GM12878 (cell line): ENCODE data around the gene CCRL2. TPM values are rescaled to one million over a fixed set of nuclear protein-coding genes. Genes with fewer than 3 reads are reported as not detected.

Experiments used
- ATAC-seq: fragments of 200-7000 bp; cut with Tn5 transposase; 3 replicates; pipeline ENCODE4 v1.9.1; 2020; ENCODE audit warnings: mild to moderate bottlenecking, moderate library complexity
- BruUV-seq: library from RNA; stranded (reverse); fragments of 400-500 nt; replicated peaks from 2 replicates; lab custom pipeline; 2021; lab: Mats Ljungman, UMichigan
- CTCF ChIA-PET: fragments of 300-600 bp; sonication (Branson Sonifier 250); formaldehyde crosslinking; extraction: SDS; loops from one replicate; lab custom pipeline; 2021; ENCODE audit warnings: inconsistent platforms; lab: Yijun Ruan, JAX
- POLR2A ChIA-PET: fragments of 350-600 bp; formaldehyde crosslinking; extraction: SDS; loops from one replicate; lab custom pipeline; 2021; ENCODE audit warnings: inconsistent platforms; lab: Charles Lee
- RAD21 ChIA-PET: fragments of 300-600 bp; sonication (Branson Sonifier 250); formaldehyde crosslinking; loops from one replicate; lab custom pipeline; 2023; ENCODE audit warnings: antibody characterized with exemption; ENCODE audit not compliant: unreplicated experiment; lab: Charles Lee
- SMC1A ChIA-PET: fragments of 300-600 bp; sonication (Branson Sonifier 250); formaldehyde crosslinking; loops from one replicate; lab custom pipeline; 2023; ENCODE audit not compliant: unreplicated experiment, uncharacterized antibody; lab: Charles Lee
- DNase-seq: peaks from one replicate; pipeline ENCODE4 v3.0.0-alpha.2; 2011; ENCODE audit warnings: low read depth, low spot score
- FAIRE-seq: peaks from 3 replicates; lab custom pipeline; 2011; peaks lifted over from hg19 to GRCh38; lab: Jason Lieb, UNC
- H2AFZ ChIP-seq: 2 replicates; pipeline ENCODE4 v1.6.0; 2011; ENCODE audit warnings: low read depth, low read length, control low read depth; ENCODE audit not compliant: control insufficient read depth
- H3K27ac ChIP-seq: 2 replicates; pipeline ENCODE4 v1.5.1; 2011; ENCODE audit warnings: control low read depth; ENCODE audit not compliant: control insufficient read depth, insufficient read depth
- H3K27me3 ChIP-seq, 2 experiments: replicated peaks in 1 of 2; 2 replicates each; pipeline versions ENCODE4 v1.6.0 to v1.6.1; 2011; ENCODE audit warnings: low read length in 1 of 2; ENCODE audit not compliant: control insufficient read depth in 2 of 2, insufficient read depth in 2 of 2
- H3K36me3 ChIP-seq, 2 experiments: 2 replicates each; pipeline ENCODE4 v1.5.1; 2011; ENCODE audit warnings: low read length in 1 of 2; ENCODE audit not compliant: control insufficient read depth in 2 of 2, insufficient read depth in 2 of 2
- H3K4me1 ChIP-seq: 2 replicates; pipeline ENCODE4 v1.6.1; 2011; ENCODE audit warnings: mild to moderate bottlenecking, low read length, moderate library complexity, mixed read lengths; ENCODE audit not compliant: control insufficient read depth, insufficient read depth
- H3K4me2 ChIP-seq: 2 replicates; pipeline ENCODE4 v1.6.0; 2011; ENCODE audit warnings: control low read depth; ENCODE audit not compliant: control insufficient read depth, insufficient read depth
- H3K4me3 ChIP-seq: fragments of 200-600 bp; sonication (generic); 2 replicates; pipeline ENCODE4 v1.5.1; 2016
- H3K79me2 ChIP-seq: 2 replicates; pipeline ENCODE4 v1.6.0; 2011; ENCODE audit warnings: low read length; ENCODE audit not compliant: control insufficient read depth, insufficient read depth
- H3K9ac ChIP-seq: 2 replicates; pipeline ENCODE4 v1.8.0; 2011; ENCODE audit warnings: low read length, control low read depth, mixed read lengths; ENCODE audit not compliant: control insufficient read depth, insufficient read depth
- H3K9me3 ChIP-seq: replicated peaks from 3 replicates; pipeline ENCODE4 v1.5.1; 2011; ENCODE audit warnings: mild to moderate bottlenecking, low read length; ENCODE audit not compliant: control insufficient read depth, insufficient read depth
- H4K20me1 ChIP-seq: 2 replicates; pipeline ENCODE4 v1.6.0; 2011; ENCODE audit not compliant: control insufficient read depth, insufficient read depth
- BCL11A ChIP-seq: IDR thresholded peaks from 2 replicates; pipeline ENCODE4 v1.6.1; 2011; ENCODE audit warnings: low read depth, low read length
- CHD1 ChIP-seq: IDR thresholded peaks from 2 replicates; pipeline ENCODE4 v1.6.1; 2012; ENCODE audit warnings: low read depth, low read length, improper control_type of control experiment
- CREM ChIP-seq: IDR thresholded peaks from 2 replicates; pipeline ENCODE4 v1.6.1; 2014; ENCODE audit warnings: antibody characterized with exemption, low read depth
- DPF2 ChIP-seq: fragments of 450-650 bp; IDR thresholded peaks from 2 replicates; pipeline ENCODE4 v1.6.1; 2017; ENCODE audit warnings: mild to moderate bottlenecking
- HDGF ChIP-seq: fragments of 450-650 bp; IDR thresholded peaks from 2 replicates; pipeline ENCODE4 v1.6.1; 2016; ENCODE audit warnings: antibody characterized with exemption
- IKZF1 ChIP-seq: fragments of 450-650 bp; conservative IDR thresholded peaks from 2 replicates; pipeline ENCODE4 v1.6.1; 2017; ENCODE audit warnings: antibody characterized with exemption, mild to moderate bottlenecking
- NR2C2 ChIP-seq: IDR thresholded peaks from 2 replicates; pipeline ENCODE4 v1.6.1; 2011; ENCODE audit warnings: borderline replicate concordance, low read depth; ENCODE audit not compliant: control insufficient read depth, insufficient read length
- PAX5 ChIP-seq: IDR thresholded peaks from 2 replicates; pipeline ENCODE4 v1.6.1; 2011; ENCODE audit warnings: low read depth, low read length, borderline replicate concordance
- SRF ChIP-seq, 2 experiments: IDR thresholded peaks; 2 replicates each; pipeline ENCODE4 v1.6.1; 2011; ENCODE audit warnings: low read depth in 2 of 2, low read length in 2 of 2, mild to moderate bottlenecking in 1 of 2, moderate library complexity in 1 of 2
- ZBTB11 ChIP-seq: fragments of 450-650 bp; formaldehyde crosslinking; IDR thresholded peaks from 2 replicates; pipeline ENCODE4 v1.5.0; 2022; ENCODE audit warnings: mild to moderate bottlenecking, missing genetic modification characterization
- ZNF24 ChIP-seq: fragments of 450-650 bp; IDR thresholded peaks from 2 replicates; pipeline ENCODE4 v1.6.1; 2017; ENCODE audit warnings: antibody characterized with exemption, mild to moderate bottlenecking
- ZNF274 ChIP-seq: IDR thresholded peaks from one replicate; pipeline ENCODE4 v1.8.0; 2011; ENCODE audit not compliant: insufficient read length, insufficient read depth
- ZSCAN29 ChIP-seq: fragments of 450-650 bp; IDR thresholded peaks from 2 replicates; pipeline ENCODE4 v1.6.1; 2017; ENCODE audit warnings: mild to moderate bottlenecking, moderate library complexity
- WGBS: methylation state at CpG from one replicate; pipeline ENCODE4 v1.1.6; 2016; ENCODE audit warnings: low lambda C conversion rate; ENCODE audit not compliant: insufficient replicate concordance, insufficient coverage; ENCODE audit errors: missing lambda C conversion rate; 5-methylcytosine and 5-hydroxymethylcytosine counted together
- in situ Hi-C: fragments of 300-500 bp; cut with MboI; formaldehyde crosslinking; loops from 9 replicates; pipeline ENCODE4 v1.14.3; 2018; ENCODE audit warnings: mixed read lengths
- intact Hi-C: fragments of 100-400 bp; cut with micrococcal nuclease; formaldehyde crosslinking; loops from one replicate; pipeline ENCODE4 v1.14.2; 2022; ENCODE audit not compliant: unreplicated experiment
- polyA plus RNA-seq, 11 experiments: library from polyadenylated mRNA; depleted of rRNA in 4 of 11; unstranded in 6 of 11; stranded (reverse) in 5 of 11; fragments of >200 nt; fragmentation: Nextera tagmentation in 4 of 11; fragmentation: Illumina TruSeq in 1 of 11; extraction: Ambion mirVana in 4 of 11; extraction: Trizol in 1 of 11; gene quantifications; 1 replicate in 1 of 11; 2 replicates in 10 of 11; pipeline versions ENCODE4 v1.2.1 to v1.2.3, GENCODE V29; 2011 to 2016; ENCODE audit warnings: inconsistent platforms in 2 of 11, missing spikeins in 2 of 11, low read depth in 1 of 11
- total RNA-seq, 4 experiments: library from RNA; depleted of rRNA in 3 of 4; stranded (reverse); fragments of >200 nt in 3 of 4; fragmentation: Illumina TruSeq in 1 of 4; extraction: Trizol in 1 of 4; gene quantifications; 2 replicates each; pipeline versions ENCODE4 v1.2.1 to v1.2.3, GENCODE V29; 2013 to 2021
- TF ChIP-seq, protein P1 (sequence below), 3 experiments: IDR thresholded peaks in 2 of 3; conservative IDR thresholded peaks in 1 of 3; 2 replicates each; pipeline ENCODE4 v1.5.1; 2011; ENCODE audit warnings: low read depth in 3 of 3, low read length in 3 of 3, mild to moderate bottlenecking in 3 of 3, control low read depth in 2 of 3, moderate library complexity in 2 of 3, inconsistent platforms in 1 of 3, mixed read lengths in 1 of 3; ENCODE audit not compliant: control insufficient read depth in 2 of 3, insufficient read depth in 1 of 3; ENCODE audit errors: extremely low read depth in 1 of 3

The CCRL2 gene
- total and polyA plus RNA-seq, 10 of the 15 experiments (the other 5 are each of a cell fraction or from before 2014, with no cell fraction given): 0.04 to 2.5 (median 1.8) TPM

DNA sequence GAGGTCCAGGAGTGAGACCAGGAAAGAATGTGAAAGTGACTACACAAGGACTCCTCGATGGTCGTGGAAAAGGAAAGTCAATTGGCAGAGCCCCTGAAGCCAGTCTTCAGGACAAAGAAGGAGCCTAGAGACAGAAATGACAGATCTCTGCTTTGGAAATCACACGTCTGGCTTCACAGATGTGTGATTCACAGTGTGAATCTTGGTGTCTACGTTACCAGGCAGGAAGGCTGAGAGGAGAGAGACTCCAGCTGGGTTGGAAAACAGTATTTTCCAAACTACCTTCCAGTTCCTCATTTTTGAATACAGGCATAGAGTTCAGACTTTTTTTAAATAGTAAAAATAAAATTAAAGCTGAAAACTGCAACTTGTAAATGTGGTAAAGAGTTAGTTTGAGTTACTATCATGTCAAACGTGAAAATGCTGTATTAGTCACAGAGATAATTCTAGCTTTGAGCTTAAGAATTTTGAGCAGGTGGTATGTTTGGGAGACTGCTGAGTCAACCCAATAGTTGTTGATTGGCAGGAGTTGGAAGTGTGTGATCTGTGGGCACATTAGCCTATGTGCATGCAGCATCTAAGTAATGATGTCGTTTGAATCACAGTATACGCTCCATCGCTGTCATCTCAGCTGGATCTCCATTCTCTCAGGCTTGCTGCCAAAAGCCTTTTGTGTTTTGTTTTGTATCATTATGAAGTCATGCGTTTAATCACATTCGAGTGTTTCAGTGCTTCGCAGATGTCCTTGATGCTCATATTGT lies 47.1 kb upstream of the CCRL2 start (continued):
- TF ChIP-seq ZBTB11 (CRISPR knock-in tag) (no peak), SRF (IDR thresholded peaks at IDR 0.05; ENCODE audit: low read depth in 2 of 2, low read length in 2 of 2) (peak in 1 of 2 experiments; percentile 21; a peak in 1 of 4 replicates), DPF2 (0 out of 2 replicates have a peak, but pooled peaks have one; percentile 23)

- intact Hi-C loops: loop anchor here (2.0 kb wide), 1 partner anchor 62 kb away; no protein-coding TSS in a partner anchor
- no peak for TF ChIP-seq HDGF
- TF ChIP-seq BCL11A: no peak
- no peak for TF ChIP-seq NR2C2
- 0 out of 2 replicates have a peak, but pooled peaks have one; percentile 10 for TF ChIP-seq IKZF1
- TF ChIP-seq, protein P1, sequence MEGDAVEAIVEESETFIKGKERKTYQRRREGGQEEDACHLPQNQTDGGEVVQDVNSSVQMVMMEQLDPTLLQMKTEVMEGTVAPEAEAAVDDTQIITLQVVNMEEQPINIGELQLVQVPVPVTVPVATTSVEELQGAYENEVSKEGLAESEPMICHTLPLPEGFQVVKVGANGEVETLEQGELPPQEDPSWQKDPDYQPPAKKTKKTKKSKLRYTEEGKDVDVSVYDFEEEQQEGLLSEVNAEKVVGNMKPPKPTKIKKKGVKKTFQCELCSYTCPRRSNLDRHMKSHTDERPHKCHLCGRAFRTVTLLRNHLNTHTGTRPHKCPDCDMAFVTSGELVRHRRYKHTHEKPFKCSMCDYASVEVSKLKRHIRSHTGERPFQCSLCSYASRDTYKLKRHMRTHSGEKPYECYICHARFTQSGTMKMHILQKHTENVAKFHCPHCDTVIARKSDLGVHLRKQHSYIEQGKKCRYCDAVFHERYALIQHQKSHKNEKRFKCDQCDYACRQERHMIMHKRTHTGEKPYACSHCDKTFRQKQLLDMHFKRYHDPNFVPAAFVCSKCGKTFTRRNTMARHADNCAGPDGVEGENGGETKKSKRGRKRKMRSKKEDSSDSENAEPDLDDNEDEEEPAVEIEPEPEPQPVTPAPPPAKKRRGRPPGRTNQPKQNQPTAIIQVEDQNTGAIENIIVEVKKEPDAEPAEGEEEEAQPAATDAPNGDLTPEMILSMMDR (IDR thresholded peaks at IDR 0.05 in 2 of 3, conservative IDR thresholded peaks at IDR 0.05 in 1 of 3; ENCODE audit: control insufficient read depth in 2 of 3, extremely low read depth in 1 of 3, insufficient read depth in 1 of 3, low read depth in 3 of 3, low read length in 3 of 3): 0 out of 6 replicates have a peak, but pooled peaks of 1 of the 3 experiments have one; percentile 10
- no peak for TF ChIP-seq CHD1
- TF ChIP-seq ZNF24: no peak
- no peak for TF ChIP-seq ZNF274
- no peak for TF ChIP-seq PAX5
- TF ChIP-seq CREM: no peak
- TF ChIP-seq ZSCAN29: no peak
- TF ChIP-seq, all 136 proteins: peak for 2
- Histone ChIP-seq H3K4me3 (no peak overlapping the region), H3K27ac (no peak overlapping the region), H4K20me1 (no peaks in the 10 kb centered on the region), H3K36me3 (no peaks in the 10 kb centered on the region), H3K4me2 (no peak overlapping the region), H3K27me3 (no peaks in the 10 kb centered on the region), H2AFZ (no peak overlapping the region), H3K9ac (no peak overlapping the region), H3K4me1 (peaks cover 40% of the 10 kb centered on the region), H3K79me2 (no peaks in the 10 kb centered on the region), H3K9me3 (no peaks in the 10 kb centered on the region)
- ChIA-PET POLR2A (interaction anchor here (1.6 kb wide), 1 partner anchor 9 kb away, joined by 4 read pairs; the partner anchor contains the start of gene CCR5), SMC1A (interaction anchor here (1.2 to 4.0 kb wide), 13 partner anchors 9 to 267 kb away, joined by 3 to 37 read pairs (median 6); partner anchors contain the start of genes CCR1 and CCR5), RAD21 (interaction anchor here (1.0 to 6.0 kb wide), 9 partner anchors 9 to 420 kb away, joined by 3 to 38 read pairs (median 4); partner anchors contain the start of gene CCR5), CTCF (interaction anchor here (1.3 to 4.0 kb wide), 12 partner anchors 9 to 282 kb away, joined by 3 to 37 read pairs (median 6); partner anchors contain the start of gene CCR5)
- WGBS: 81% methylated on average over 6 of the region's 6 CpGs
- DNase-seq (no peak), ATAC-seq (peak; percentile 53), FAIRE-seq (no peak)
- BruUV-seq: no TSS peak
- in situ Hi-C loops: no loop called here
Measured at GRCh38 chr3:46360907-46361306, 46.2 kb upstream of the CCRL2 start.
